Kidney epithelial cell (primary cell): Measurements from ENCODE around the gene TMEM231. TPM values are rescaled to one million over a fixed set of nuclear protein-coding genes. Genes with fewer than 3 reads are reported as not detected.

Source experiments
- DNase-seq: peaks from one replicate; pipeline ENCODE4 v3.0.0-alpha.2; 2010; ENCODE audit warnings: low read depth
- H3K27me3 ChIP-seq: 2 replicates; pipeline ENCODE4 v1.6.0; 2011; ENCODE audit warnings: low read length; ENCODE audit not compliant: control insufficient read depth, insufficient read depth
- H3K36me3 ChIP-seq: 2 replicates; pipeline ENCODE4 v1.5.1; 2011; ENCODE audit warnings: low read length; ENCODE audit not compliant: control insufficient read depth, insufficient read depth
- H3K4me3 ChIP-seq: 2 replicates; pipeline ENCODE4 v1.5.1; 2011; ENCODE audit warnings: low read depth, mild to moderate bottlenecking, control low read depth, low read length
- total RNA-seq: library from RNA; depleted of rRNA; stranded (reverse); fragments of >200 nt; gene quantifications from 2 replicates; pipeline ENCODE4 v1.2.3, GENCODE V29; 2015
- TF ChIP-seq, protein P1 (sequence below): IDR thresholded peaks from 2 replicates; pipeline ENCODE4 v1.5.1; 2011; ENCODE audit warnings: mild to moderate bottlenecking, moderate library complexity, low read length, control low read depth, inconsistent platforms; ENCODE audit not compliant: insufficient read depth, poor library complexity, severe bottlenecking

TMEM231 gene
- total RNA-seq, 1 donor from 2014 or later = 16.0 TPM

DNA sequence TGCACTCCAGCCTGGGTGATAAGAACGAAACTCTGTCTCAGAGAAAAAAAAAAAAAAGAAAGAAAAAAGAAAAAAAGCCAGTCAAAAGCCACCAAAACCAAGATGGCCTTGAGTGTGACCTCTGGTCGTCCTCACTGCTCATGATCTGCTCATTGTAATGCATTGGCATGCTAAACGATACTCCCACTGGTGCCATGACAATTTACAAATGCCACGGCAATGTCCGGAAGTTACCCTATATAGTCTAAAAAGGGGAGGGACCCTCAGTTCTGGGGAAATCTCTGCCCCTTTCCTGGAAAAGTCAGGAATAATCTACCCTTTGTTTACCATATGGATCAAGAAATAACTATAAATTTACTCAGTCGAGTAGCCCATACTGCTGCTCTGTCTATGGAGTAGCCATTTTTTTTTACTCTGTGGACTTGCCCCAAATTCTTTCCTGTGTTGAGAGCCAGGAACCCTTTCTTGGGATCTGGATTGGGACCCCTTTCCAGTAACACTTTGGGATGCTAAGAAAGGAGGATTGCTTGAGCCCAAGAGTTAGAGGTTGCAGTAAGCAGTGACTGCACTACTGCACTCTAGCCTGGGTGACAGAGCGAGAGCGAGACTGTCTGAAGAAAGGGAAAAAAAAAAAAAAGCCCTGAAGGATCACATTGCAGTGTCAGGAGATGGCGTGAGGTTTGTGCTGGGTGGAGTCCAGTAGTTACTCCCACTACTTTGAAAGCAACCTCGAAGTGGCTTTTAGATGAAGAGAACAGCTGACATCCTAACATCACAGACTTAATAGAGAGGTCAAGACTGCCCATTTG, 3.7 kb upstream of the TMEM231 start:
- peak; percentile 7 for DNase-seq
- Histone ChIP-seq H3K36me3 (no peaks in the 10 kb centered on the region), H3K4me3 (no peak overlapping the region), H3K27me3 (no peaks in the 10 kb centered on the region)
- TF ChIP-seq, protein P1, sequence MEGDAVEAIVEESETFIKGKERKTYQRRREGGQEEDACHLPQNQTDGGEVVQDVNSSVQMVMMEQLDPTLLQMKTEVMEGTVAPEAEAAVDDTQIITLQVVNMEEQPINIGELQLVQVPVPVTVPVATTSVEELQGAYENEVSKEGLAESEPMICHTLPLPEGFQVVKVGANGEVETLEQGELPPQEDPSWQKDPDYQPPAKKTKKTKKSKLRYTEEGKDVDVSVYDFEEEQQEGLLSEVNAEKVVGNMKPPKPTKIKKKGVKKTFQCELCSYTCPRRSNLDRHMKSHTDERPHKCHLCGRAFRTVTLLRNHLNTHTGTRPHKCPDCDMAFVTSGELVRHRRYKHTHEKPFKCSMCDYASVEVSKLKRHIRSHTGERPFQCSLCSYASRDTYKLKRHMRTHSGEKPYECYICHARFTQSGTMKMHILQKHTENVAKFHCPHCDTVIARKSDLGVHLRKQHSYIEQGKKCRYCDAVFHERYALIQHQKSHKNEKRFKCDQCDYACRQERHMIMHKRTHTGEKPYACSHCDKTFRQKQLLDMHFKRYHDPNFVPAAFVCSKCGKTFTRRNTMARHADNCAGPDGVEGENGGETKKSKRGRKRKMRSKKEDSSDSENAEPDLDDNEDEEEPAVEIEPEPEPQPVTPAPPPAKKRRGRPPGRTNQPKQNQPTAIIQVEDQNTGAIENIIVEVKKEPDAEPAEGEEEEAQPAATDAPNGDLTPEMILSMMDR = no peak

- Histone ChIP-seq H3K27me3 (no peaks in the 10 kb centered on the region), H3K36me3 (no peaks in the 10 kb centered on the region), H3K4me3 (no peak overlapping the region)
- DNase-seq = no peak
- TF ChIP-seq, protein P1 = no peak
Observed at GRCh38 chr16:75558846-75559401, 2.9 kb upstream of the TMEM231 start.

GRCh38 chr16:75556431-75556950, 439 bp upstream of the TMEM231 start:
- peak overlapping the region; percentile 80 for H3K4me3 ChIP-seq
- no peaks in the 10 kb centered on the region for H3K36me3 ChIP-seq
- TF ChIP-seq, protein P1 = no peak
- no peaks in the 10 kb centered on the region for H3K27me3 ChIP-seq
- DNase-seq = no peak

- DNase-seq = peak; percentile 63
- TF ChIP-seq, protein P1 = no peak
- Histone ChIP-seq H3K4me3 (peak overlapping the region; percentile 80), H3K27me3 (no peaks in the 10 kb centered on the region), H3K36me3 (no peaks in the 10 kb centered on the region)
Observed at GRCh38 chr16:75555213-75555706, 792 bp downstream of the TMEM231 start.

DNA sequence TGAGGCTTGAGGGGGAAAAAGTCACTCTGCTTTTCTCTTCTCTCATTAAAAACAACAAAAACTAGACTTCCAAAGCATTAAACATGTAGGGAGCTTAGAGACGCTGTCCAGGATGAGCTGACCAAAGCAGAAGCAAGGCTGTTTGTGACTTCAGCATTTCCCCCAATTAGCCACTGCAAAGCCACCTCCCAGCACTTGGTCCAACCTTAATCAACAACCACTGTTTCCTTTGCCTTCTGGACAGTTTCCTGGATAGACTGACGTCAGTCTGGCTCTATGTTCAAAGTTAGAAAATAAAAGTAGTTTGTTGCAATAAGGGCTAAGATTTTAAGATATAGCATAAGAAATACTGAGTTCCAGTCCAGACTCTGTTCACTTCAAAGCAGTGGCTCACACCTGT, 3.1 kb downstream of the TMEM231 start:
- TF ChIP-seq, protein P1 = no peak
- Histone ChIP-seq H3K36me3 (no peaks in the 10 kb centered on the region), H3K4me3 (no peak overlapping the region), H3K27me3 (no peaks in the 10 kb centered on the region)
- no peak for DNase-seq
